GM23338 (cell line): ENCODE results near the gene TCF7L2. TPM values are rescaled to one million over a fixed set of nuclear protein-coding genes. Genes with fewer than 3 reads are reported as not detected.
A peak's percentile ranks its signal among the peaks of the same experiment; 100 is the strongest.

ENCODE experiments used
- ATAC-seq: fragments of 200-7000 bp; cut with Tn5 transposase; 3 replicates; pipeline ENCODE4 v1.9.1; 2020
- DNase-seq: peaks from one replicate; pipeline ENCODE4 v3.0.0-alpha.2; 2015; ENCODE audit warnings: low spot score
- H2AFZ ChIP-seq: fragments of 200-600 bp; sonication (generic); 2 replicates; pipeline ENCODE4 v1.8.0; 2016; ENCODE audit warnings: antibody characterized with exemption, mild to moderate bottlenecking, moderate library complexity
- H3F3A ChIP-seq: fragments of 200-600 bp; sonication (generic); replicated peaks from 2 replicates; pipeline ENCODE4 v1.8.0; 2017; ENCODE audit warnings: antibody characterized with exemption, mixed run types, low read depth
- H3K27ac ChIP-seq: fragments of 200-600 bp; sonication (generic); 2 replicates; pipeline ENCODE4 v1.6.1; 2016; ENCODE audit warnings: low read depth
- H3K27me3 ChIP-seq: fragments of 200-600 bp; sonication (generic); 2 replicates; pipeline ENCODE4 v1.8.0; 2016; ENCODE audit warnings: mild to moderate bottlenecking, mixed run types, moderate library complexity; ENCODE audit not compliant: insufficient read depth
- H3K36me3 ChIP-seq: fragments of 200-600 bp; sonication (generic); 2 replicates; pipeline ENCODE4 v1.8.0; 2016; ENCODE audit warnings: mild to moderate bottlenecking; ENCODE audit not compliant: insufficient read depth
- H3K4me1 ChIP-seq: fragments of 200-600 bp; sonication (generic); 2 replicates; pipeline ENCODE4 v1.8.0; 2016; ENCODE audit warnings: mild to moderate bottlenecking, moderate library complexity; ENCODE audit not compliant: insufficient read depth
- H3K4me2 ChIP-seq: fragments of 200-600 bp; sonication (generic); 2 replicates; pipeline ENCODE4 v1.7.1; 2017; ENCODE audit warnings: mixed run types
- H3K4me3 ChIP-seq: fragments of 200-600 bp; sonication (generic); 2 replicates; pipeline ENCODE4 v1.6.1; 2016; ENCODE audit warnings: mixed run types
- H3K79me2 ChIP-seq: fragments of 200-600 bp; sonication (generic); replicated peaks from 2 replicates; pipeline ENCODE4 v1.8.0; 2017; ENCODE audit warnings: mild to moderate bottlenecking; ENCODE audit not compliant: insufficient read depth
- H3K9me2 ChIP-seq: fragments of 200-600 bp; sonication (generic); 2 replicates; pipeline ENCODE4 v1.8.0; 2017; ENCODE audit not compliant: insufficient read depth
- H4K20me1 ChIP-seq: fragments of 200-600 bp; sonication (generic); replicated peaks from 2 replicates; pipeline ENCODE4 v1.8.0; 2017; ENCODE audit warnings: mild to moderate bottlenecking; ENCODE audit not compliant: insufficient read depth
- H3K27ac Mint-ChIP-seq: 2 replicates; pipeline ENCODE4 v1.8.0; 2020; ENCODE audit warnings: inconsistent platforms, mild to moderate bottlenecking, moderate library complexity, mixed read lengths
- H3K27me3 Mint-ChIP-seq: 3 replicates; pipeline ENCODE4 v1.8.0; 2022; ENCODE audit warnings: low read depth, mild to moderate bottlenecking, moderate library complexity, mixed read lengths, inconsistent platforms; ENCODE audit not compliant: insufficient read depth, poor library complexity
- H3K36me3 Mint-ChIP-seq: 3 replicates; pipeline ENCODE4 v1.8.0; 2021; ENCODE audit warnings: low read depth, mild to moderate bottlenecking, inconsistent platforms, moderate library complexity, mixed read lengths
- H3K4me1 Mint-ChIP-seq: 3 replicates; pipeline ENCODE4 v1.8.0; 2020; ENCODE audit warnings: mild to moderate bottlenecking, inconsistent platforms, mixed read lengths
- H3K4me3 Mint-ChIP-seq: 3 replicates; pipeline ENCODE4 v1.8.0; 2021; ENCODE audit warnings: moderate library complexity, mild to moderate bottlenecking, inconsistent platforms, mixed read lengths
- H3K9me3 Mint-ChIP-seq: 3 replicates; pipeline ENCODE4 v1.8.0; 2020; ENCODE audit warnings: moderate library complexity, mild to moderate bottlenecking, inconsistent platforms, mixed read lengths
- CREB1 ChIP-seq: fragments of 250-450 bp; sonication (Bioruptor Pico); IDR thresholded peaks from 2 replicates; pipeline ENCODE4 v1.5.0; 2020; ENCODE audit warnings: low read depth, mild to moderate bottlenecking, moderate library complexity
- ETS1 ChIP-seq: IDR thresholded peaks from 2 replicates; pipeline ENCODE4 v1.6.1; 2016; ENCODE audit warnings: antibody characterized with exemption
- EZH2 ChIP-seq: fragments of 200-600 bp; sonication (generic); IDR thresholded peaks from one replicate; pipeline ENCODE4 v1.8.0; 2017; ENCODE audit warnings: antibody characterized with exemption, mild to moderate bottlenecking, low read depth; ENCODE audit not compliant: unreplicated experiment
- EZH2phosphoT487 ChIP-seq: fragments of 200-600 bp; sonication (generic); IDR thresholded peaks from one replicate; pipeline ENCODE4 v1.8.1; 2018; ENCODE audit warnings: antibody characterized with exemption; ENCODE audit not compliant: unreplicated experiment
- JUNB ChIP-seq: IDR thresholded peaks from one replicate; pipeline ENCODE4 v1.6.1; 2016; ENCODE audit warnings: antibody characterized with exemption; ENCODE audit not compliant: unreplicated experiment
- NANOG ChIP-seq: IDR thresholded peaks from 2 replicates; pipeline ENCODE4 v1.6.1; 2016; ENCODE audit warnings: antibody characterized with exemption, borderline replicate concordance
- POLR2AphosphoS5 ChIP-seq: IDR thresholded peaks from 2 replicates; pipeline ENCODE4 v1.6.1; 2016; ENCODE audit warnings: antibody characterized with exemption, low read depth
- STAT1 ChIP-seq: IDR thresholded peaks from one replicate; pipeline ENCODE4 v1.6.1; 2016; ENCODE audit warnings: antibody characterized with exemption; ENCODE audit not compliant: unreplicated experiment
- ZNF114 ChIP-seq: fragments of 250-450 bp; sonication (Bioruptor Pico); IDR thresholded peaks from 2 replicates; pipeline ENCODE4 v1.5.0; 2020; ENCODE audit warnings: mild to moderate bottlenecking, moderate library complexity
- ZNF331 ChIP-seq: fragments of 250-450 bp; sonication (Bioruptor Pico); IDR thresholded peaks from 2 replicates; pipeline ENCODE4 v1.5.0; 2020; ENCODE audit warnings: low read depth, mild to moderate bottlenecking, moderate library complexity
- polyA plus RNA-seq: library from polyadenylated mRNA; unstranded; fragments of >200 nt; fragmentation: Nextera tagmentation; extraction: Ambion mirVana; gene quantifications from 2 replicates; pipeline ENCODE4 v1.2.1, GENCODE V29; 2016
- total RNA-seq: library from RNA; depleted of rRNA; stranded (reverse); fragments of >200 nt; shearing (Covaris generic); gene quantifications from 2 replicates; pipeline ENCODE4 v1.2.3, GENCODE V29; 2014
- TF ChIP-seq, protein P1 (sequence below): fragments of 250-450 bp; sonication (Bioruptor Pico); IDR thresholded peaks from 2 replicates; pipeline ENCODE4 v1.5.0; 2020; ENCODE audit warnings: mild to moderate bottlenecking, moderate library complexity
- TF ChIP-seq, protein P2 (sequence below): IDR thresholded peaks from one replicate; pipeline ENCODE4 v1.6.1; 2018; ENCODE audit warnings: antibody characterized with exemption; ENCODE audit not compliant: unreplicated experiment

TCF7L2 gene
- total and polyA plus RNA-seq, 2 experiments from 2014 or later: 32.2 to 80.8 TPM

DNA sequence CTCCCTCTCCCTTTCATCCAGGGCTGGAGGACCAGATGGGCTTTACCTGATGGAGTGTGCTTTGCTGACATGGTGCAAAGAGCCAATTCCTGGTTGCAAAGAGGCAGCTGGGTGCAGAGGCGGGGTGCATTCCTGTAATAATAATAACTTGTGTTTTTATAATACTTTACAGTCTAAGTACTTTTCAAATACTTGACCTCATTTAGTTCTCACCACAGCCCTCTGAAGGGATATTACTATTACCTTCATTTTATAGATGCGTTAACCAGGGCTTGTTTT, 70.4 kb downstream of the TCF7L2 start:
- Histone ChIP-seq H3K4me1 (peaks cover 75% of the 10 kb centered on the region), H3K27me3 (no peaks in the 10 kb centered on the region), H3F3A (peaks cover 14% of the 10 kb centered on the region; the same call in 1 of the 2 replicates), H3K27ac (no peak overlapping the region), H3K9me2 (no peaks in the 10 kb centered on the region), H3K4me3 (no peak overlapping the region), H3K79me2 (peaks cover 100% of the 10 kb centered on the region), H3K4me2 (peak overlapping the region; percentile 31), H2AFZ (no peak overlapping the region), H3K36me3 (no peaks in the 10 kb centered on the region), H4K20me1 (peaks cover 94% of the 10 kb centered on the region)
- no peak overlapping the region for H3K27ac Mint-ChIP-seq
- TF ChIP-seq CREB1 (CRISPR knock-in tag): no peak
- H3K36me3 Mint-ChIP-seq: peaks cover 5% of the 10 kb centered on the region; the same call in 2 of the 3 replicates
- no peak overlapping the region for H3K4me3 Mint-ChIP-seq
- peaks cover 68% of the 10 kb centered on the region for H3K4me1 Mint-ChIP-seq
- DNase-seq: no peak
- no peaks in the 10 kb centered on the region for H3K9me3 Mint-ChIP-seq
- no peak for ATAC-seq
- H3K27me3 Mint-ChIP-seq: peaks cover 20% of the 10 kb centered on the region

DNA sequence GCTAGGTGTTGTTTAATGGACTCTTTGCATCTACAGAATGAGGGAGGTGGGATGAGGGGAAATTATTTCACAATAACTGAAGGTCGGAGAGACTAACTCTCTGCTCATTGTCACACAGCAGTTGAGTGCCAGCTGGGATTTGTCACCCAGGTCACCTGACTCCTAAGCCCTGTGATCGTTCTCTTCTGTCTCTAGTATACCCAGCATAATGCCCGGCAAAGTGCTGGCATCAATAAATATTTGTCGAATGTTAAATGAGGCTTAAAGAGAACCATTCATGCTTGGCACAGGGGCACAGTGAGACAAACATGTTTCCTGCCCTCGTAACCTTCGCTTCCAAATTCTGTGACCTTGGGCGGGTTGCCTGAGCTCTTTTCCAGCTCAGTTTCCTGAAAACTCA, 70.8 kb downstream of the TCF7L2 start:
- no peaks in the 10 kb centered on the region for H3K9me3 Mint-ChIP-seq
- DNase-seq: no peak
- Histone ChIP-seq H3K4me2 (0 out of 2 replicates have a peak overlapping the region, but pooled peaks have one; percentile 35), H3F3A (peaks cover 11% of the 10 kb centered on the region; the same call in 1 of the 2 replicates), H3K27ac (no peak overlapping the region), H3K79me2 (peaks cover 100% of the 10 kb centered on the region), H3K27me3 (no peaks in the 10 kb centered on the region), H2AFZ (no peak overlapping the region), H4K20me1 (peaks cover 93% of the 10 kb centered on the region), H3K36me3 (no peaks in the 10 kb centered on the region), H3K4me3 (no peak overlapping the region), H3K9me2 (no peaks in the 10 kb centered on the region), H3K4me1 (peaks cover 76% of the 10 kb centered on the region)
- no peak overlapping the region for H3K4me3 Mint-ChIP-seq
- no peak overlapping the region for H3K27ac Mint-ChIP-seq
- ATAC-seq: no peak
- peaks cover 68% of the 10 kb centered on the region for H3K4me1 Mint-ChIP-seq
- peaks cover 20% of the 10 kb centered on the region for H3K27me3 Mint-ChIP-seq
- peaks cover 5% of the 10 kb centered on the region; the same call in 2 of the 3 replicates for H3K36me3 Mint-ChIP-seq
- no peak for TF ChIP-seq ZNF114 (CRISPR knock-in tag)
- no peak for TF ChIP-seq STAT1
- TF ChIP-seq CREB1 (CRISPR knock-in tag): no peak
- TF ChIP-seq ZNF331 (CRISPR knock-in tag): no peak
- TF ChIP-seq EZH2: no peak
- no peak for TF ChIP-seq ETS1
- no peak for TF ChIP-seq EZH2phosphoT487
- TF ChIP-seq, protein P1, sequence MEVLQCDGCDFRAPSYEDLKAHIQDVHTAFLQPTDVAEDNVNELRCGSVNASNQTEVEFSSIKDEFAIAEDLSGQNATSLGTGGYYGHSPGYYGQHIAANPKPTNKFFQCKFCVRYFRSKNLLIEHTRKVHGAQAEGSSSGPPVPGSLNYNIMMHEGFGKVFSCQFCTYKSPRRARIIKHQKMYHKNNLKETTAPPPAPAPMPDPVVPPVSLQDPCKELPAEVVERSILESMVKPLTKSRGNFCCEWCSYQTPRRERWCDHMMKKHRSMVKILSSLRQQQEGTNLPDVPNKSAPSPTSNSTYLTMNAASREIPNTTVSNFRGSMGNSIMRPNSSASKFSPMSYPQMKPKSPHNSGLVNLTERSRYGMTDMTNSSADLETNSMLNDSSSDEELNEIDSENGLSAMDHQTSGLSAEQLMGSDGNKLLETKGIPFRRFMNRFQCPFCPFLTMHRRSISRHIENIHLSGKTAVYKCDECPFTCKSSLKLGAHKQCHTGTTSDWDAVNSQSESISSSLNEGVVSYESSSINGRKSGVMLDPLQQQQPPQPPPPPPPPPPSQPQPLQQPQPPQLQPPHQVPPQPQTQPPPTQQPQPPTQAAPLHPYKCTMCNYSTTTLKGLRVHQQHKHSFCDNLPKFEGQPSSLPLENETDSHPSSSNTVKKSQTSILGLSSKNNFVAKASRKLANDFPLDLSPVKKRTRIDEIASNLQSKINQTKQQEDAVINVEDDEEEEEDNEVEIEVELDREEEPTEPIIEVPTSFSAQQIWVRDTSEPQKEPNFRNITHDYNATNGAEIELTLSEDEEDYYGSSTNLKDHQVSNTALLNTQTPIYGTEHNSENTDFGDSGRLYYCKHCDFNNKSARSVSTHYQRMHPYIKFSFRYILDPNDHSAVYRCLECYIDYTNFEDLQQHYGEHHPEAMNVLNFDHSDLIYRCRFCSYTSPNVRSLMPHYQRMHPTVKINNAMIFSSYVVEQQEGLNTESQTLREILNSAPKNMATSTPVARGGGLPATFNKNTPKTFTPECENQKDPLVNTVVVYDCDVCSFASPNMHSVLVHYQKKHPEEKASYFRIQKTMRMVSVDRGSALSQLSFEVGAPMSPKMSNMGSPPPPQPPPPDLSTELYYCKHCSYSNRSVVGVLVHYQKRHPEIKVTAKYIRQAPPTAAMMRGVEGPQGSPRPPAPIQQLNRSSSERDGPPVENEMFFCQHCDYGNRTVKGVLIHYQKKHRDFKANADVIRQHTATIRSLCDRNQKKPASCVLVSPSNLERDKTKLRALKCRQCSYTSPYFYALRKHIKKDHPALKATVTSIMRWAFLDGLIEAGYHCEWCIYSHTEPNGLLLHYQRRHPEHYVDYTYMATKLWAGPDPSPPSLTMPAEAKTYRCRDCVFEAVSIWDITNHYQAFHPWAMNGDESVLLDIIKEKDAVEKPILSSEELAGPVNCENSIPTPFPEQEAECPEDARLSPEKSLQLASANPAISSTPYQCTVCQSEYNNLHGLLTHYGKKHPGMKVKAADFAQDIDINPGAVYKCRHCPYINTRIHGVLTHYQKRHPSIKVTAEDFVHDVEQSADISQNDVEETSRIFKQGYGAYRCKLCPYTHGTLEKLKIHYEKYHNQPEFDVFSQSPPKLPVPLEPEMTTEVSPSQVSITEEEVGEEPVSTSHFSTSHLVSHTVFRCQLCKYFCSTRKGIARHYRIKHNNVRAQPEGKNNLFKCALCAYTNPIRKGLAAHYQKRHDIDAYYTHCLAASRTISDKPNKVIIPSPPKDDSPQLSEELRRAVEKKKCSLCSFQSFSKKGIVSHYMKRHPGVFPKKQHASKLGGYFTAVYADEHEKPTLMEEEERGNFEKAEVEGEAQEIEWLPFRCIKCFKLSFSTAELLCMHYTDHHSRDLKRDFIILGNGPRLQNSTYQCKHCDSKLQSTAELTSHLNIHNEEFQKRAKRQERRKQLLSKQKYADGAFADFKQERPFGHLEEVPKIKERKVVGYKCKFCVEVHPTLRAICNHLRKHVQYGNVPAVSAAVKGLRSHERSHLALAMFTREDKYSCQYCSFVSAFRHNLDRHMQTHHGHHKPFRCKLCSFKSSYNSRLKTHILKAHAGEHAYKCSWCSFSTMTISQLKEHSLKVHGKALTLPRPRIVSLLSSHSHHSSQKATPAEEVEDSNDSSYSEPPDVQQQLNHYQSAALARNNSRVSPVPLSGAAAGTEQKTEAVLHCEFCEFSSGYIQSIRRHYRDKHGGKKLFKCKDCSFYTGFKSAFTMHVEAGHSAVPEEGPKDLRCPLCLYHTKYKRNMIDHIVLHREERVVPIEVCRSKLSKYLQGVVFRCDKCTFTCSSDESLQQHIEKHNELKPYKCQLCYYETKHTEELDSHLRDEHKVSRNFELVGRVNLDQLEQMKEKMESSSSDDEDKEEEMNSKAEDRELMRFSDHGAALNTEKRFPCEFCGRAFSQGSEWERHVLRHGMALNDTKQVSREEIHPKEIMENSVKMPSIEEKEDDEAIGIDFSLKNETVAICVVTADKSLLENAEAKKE: no peak
- no peak for TF ChIP-seq NANOG
- TF ChIP-seq POLR2AphosphoS5: no peak
- no peak for TF ChIP-seq JUNB
- TF ChIP-seq, protein P2, sequence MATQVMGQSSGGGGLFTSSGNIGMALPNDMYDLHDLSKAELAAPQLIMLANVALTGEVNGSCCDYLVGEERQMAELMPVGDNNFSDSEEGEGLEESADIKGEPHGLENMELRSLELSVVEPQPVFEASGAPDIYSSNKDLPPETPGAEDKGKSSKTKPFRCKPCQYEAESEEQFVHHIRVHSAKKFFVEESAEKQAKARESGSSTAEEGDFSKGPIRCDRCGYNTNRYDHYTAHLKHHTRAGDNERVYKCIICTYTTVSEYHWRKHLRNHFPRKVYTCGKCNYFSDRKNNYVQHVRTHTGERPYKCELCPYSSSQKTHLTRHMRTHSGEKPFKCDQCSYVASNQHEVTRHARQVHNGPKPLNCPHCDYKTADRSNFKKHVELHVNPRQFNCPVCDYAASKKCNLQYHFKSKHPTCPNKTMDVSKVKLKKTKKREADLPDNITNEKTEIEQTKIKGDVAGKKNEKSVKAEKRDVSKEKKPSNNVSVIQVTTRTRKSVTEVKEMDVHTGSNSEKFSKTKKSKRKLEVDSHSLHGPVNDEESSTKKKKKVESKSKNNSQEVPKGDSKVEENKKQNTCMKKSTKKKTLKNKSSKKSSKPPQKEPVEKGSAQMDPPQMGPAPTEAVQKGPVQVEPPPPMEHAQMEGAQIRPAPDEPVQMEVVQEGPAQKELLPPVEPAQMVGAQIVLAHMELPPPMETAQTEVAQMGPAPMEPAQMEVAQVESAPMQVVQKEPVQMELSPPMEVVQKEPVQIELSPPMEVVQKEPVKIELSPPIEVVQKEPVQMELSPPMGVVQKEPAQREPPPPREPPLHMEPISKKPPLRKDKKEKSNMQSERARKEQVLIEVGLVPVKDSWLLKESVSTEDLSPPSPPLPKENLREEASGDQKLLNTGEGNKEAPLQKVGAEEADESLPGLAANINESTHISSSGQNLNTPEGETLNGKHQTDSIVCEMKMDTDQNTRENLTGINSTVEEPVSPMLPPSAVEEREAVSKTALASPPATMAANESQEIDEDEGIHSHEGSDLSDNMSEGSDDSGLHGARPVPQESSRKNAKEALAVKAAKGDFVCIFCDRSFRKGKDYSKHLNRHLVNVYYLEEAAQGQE: no peak
